Measurements from ENCODE around the gene NTM. TPM values are rescaled to one million over a fixed set of nuclear protein-coding genes. Genes with fewer than 3 reads are reported as not detected.

Gene NTM
- total RNA-seq, 1 experiment from 2014 or later, result not detected

DNA sequence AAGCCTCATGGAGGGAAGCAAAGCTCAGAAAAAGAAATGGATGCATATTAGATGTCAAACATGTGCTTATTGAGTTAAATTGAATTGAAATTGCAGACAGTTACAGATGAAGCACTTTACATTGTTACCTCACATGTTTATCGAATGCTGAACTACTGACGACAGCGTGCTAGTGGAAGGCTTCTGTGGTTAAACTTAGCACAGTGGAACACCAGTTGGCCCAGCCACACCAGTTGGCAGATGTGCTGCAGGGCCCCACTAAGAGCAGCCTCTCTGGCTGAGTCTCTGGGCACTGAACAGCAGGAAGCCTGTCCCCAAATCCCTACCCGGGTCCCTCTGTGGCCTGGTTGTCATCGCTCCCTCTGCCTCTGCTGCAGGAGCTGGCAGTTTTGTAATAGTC is 242.1 kb downstream of the NTM start:
- RAD21 ChIA-PET (ENCODE audit: low non-redundant PET in 1 of 2, low total read pairs in 2 of 2, uncharacterized antibody in 2 of 2, unreplicated experiment in 2 of 2), result no interaction called here
- TF ChIP-seq SRF (IDR thresholded peaks at IDR 0.05; ENCODE audit: low read depth) (no peak), EZH2phosphoT487 (IDR thresholded peaks at IDR 0.05; ENCODE audit: borderline replicate concordance) (no peak)
- Histone ChIP-seq H3K27ac (ENCODE audit: low read depth, low read length) (no peak overlapping the region), H4K20me1 (ENCODE audit: insufficient read depth) (no peaks in the 10 kb centered on the region), H3K4me1 (ENCODE audit: control insufficient read depth in 1 of 2, insufficient read depth in 2 of 2, low read length in 2 of 2) (no peaks in the 10 kb centered on the region), H3K4me2 (ENCODE audit: low read length) (no peak overlapping the region), H3K79me2 (ENCODE audit: insufficient read depth, low read length) (no peaks in the 10 kb centered on the region), H2AFZ (ENCODE audit: low read depth, low read length, poor library complexity, severe bottlenecking) (no peak overlapping the region), H3K9me2 (ENCODE audit: insufficient read depth) (no peaks in the 10 kb centered on the region), H3K9ac (ENCODE audit: low read length) (no peak overlapping the region), H3K27me3 (ENCODE audit: insufficient read depth, low read length) (no peaks in the 10 kb centered on the region), H3K9me3 (ENCODE audit: control insufficient read depth in 1 of 2, insufficient read depth in 1 of 2, low read depth in 1 of 2, low read length in 2 of 2) (no peaks in the 10 kb centered on the region; a peak in 2 of 4 replicates), H3K4me3 (replicated peaks in 1 of 2; ENCODE audit: low read depth in 1 of 2, low read length in 2 of 2) (no peak overlapping the region), H3K36me3 (ENCODE audit: control insufficient read depth in 1 of 2, insufficient read depth in 2 of 2, low read length in 2 of 2) (no peaks in the 10 kb centered on the region)
- no peak for DNase-seq (ENCODE audit: low read depth, low spot score)
- no peak for ATAC-seq
- intact Hi-C loops (cut with micrococcal nuclease), result no loop called here
- BruUV-seq (replicated peaks), result no TSS peak
- POLR2A ChIA-PET, result no interaction called here
- CTCF ChIA-PET, result no interaction called here

DNA sequence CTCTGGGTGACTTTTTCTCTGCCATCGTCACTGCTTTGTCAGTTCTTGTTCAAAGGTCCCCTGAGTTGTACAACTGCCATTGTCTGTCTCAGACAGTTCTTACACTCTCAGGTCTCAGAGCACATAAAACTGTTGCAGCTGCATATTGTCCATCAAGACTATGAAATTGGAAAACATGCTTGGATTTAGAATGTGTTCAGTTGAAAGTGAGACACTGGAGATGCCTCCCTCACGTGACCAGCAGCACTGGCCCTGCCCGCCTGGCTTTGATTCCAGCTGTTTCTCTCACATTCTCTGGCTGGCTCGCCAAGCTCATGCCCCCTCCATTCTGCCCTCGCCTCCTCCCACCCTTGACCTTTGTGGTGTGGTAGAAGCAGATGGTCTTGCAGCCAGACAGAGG is 244.2 kb downstream of the NTM start:
- Histone ChIP-seq H3K4me1 (ENCODE audit: control insufficient read depth in 1 of 2, insufficient read depth in 2 of 2, low read length in 2 of 2) (no peaks in the 10 kb centered on the region), H3K9ac (ENCODE audit: low read length) (no peak overlapping the region), H3K4me3 (replicated peaks in 1 of 2; ENCODE audit: low read depth in 1 of 2, low read length in 2 of 2) (no peak overlapping the region), H4K20me1 (ENCODE audit: insufficient read depth) (no peaks in the 10 kb centered on the region), H3K27ac (ENCODE audit: low read depth, low read length) (no peak overlapping the region), H3K9me2 (ENCODE audit: insufficient read depth) (no peaks in the 10 kb centered on the region), H2AFZ (ENCODE audit: low read depth, low read length, poor library complexity, severe bottlenecking) (no peak overlapping the region), H3K27me3 (ENCODE audit: insufficient read depth, low read length) (no peaks in the 10 kb centered on the region), H3K79me2 (ENCODE audit: insufficient read depth, low read length) (no peaks in the 10 kb centered on the region), H3K36me3 (ENCODE audit: control insufficient read depth in 1 of 2, insufficient read depth in 2 of 2, low read length in 2 of 2) (no peaks in the 10 kb centered on the region), H3K9me3 (ENCODE audit: control insufficient read depth in 1 of 2, insufficient read depth in 1 of 2, low read depth in 1 of 2, low read length in 2 of 2) (no peaks in the 10 kb centered on the region; a peak in 2 of 4 replicates), H3K4me2 (ENCODE audit: low read length) (no peak overlapping the region)
- intact Hi-C loops (cut with micrococcal nuclease), result no loop called here
- no peak for ATAC-seq
- no peak for DNase-seq (ENCODE audit: low read depth, low spot score)
- BruUV-seq (replicated peaks), result no TSS peak
- no peak for TF ChIP-seq CEBPB (IDR thresholded peaks at IDR 0.05; ENCODE audit: low read depth)
- ChIA-PET RAD21 (ENCODE audit: low non-redundant PET in 1 of 2, low total read pairs in 2 of 2, uncharacterized antibody in 2 of 2, unreplicated experiment in 2 of 2) (no interaction called here), CTCF (no interaction called here), POLR2A (no interaction called here)

DNA sequence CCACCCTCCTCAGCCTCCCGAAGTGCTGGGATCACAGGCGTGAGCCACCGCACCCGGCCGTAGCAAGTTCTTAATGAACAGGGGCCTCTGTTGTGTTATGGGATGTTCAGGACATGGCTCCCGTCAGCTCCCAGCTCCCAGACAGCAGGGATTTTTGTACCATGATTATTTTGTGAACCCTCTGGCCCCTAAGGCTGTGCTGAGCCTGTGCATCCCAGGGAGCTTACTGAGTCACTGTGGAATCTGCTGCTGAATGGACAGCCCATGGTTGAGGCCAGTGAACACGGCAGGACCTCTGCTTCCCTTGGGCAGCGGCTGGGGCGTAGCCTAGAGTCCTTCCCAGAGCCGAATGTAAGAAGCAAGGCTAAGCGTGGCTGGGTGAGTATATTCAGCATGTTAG is 245.2 kb downstream of the NTM start:
- ChIA-PET CTCF (no interaction called here), RAD21 (ENCODE audit: low non-redundant PET in 1 of 2, low total read pairs in 2 of 2, uncharacterized antibody in 2 of 2, unreplicated experiment in 2 of 2) (no interaction called here), POLR2A (no interaction called here)
- no peak overlapping the region for H3K4me3 ChIP-seq (replicated peaks in 1 of 2; ENCODE audit: low read depth in 1 of 2, low read length in 2 of 2)
- no TSS peak for BruUV-seq (replicated peaks)
- no peaks in the 10 kb centered on the region for H3K9me2 ChIP-seq (ENCODE audit: insufficient read depth)
- DNase-seq (ENCODE audit: low read depth, low spot score) (no peak), ATAC-seq (no peak)
- H3K9ac ChIP-seq (ENCODE audit: low read length), result no peak overlapping the region
- no peaks in the 10 kb centered on the region for H4K20me1 ChIP-seq (ENCODE audit: insufficient read depth)
- intact Hi-C loops (cut with micrococcal nuclease), result no loop called here
- TF ChIP-seq, protein P1, sequence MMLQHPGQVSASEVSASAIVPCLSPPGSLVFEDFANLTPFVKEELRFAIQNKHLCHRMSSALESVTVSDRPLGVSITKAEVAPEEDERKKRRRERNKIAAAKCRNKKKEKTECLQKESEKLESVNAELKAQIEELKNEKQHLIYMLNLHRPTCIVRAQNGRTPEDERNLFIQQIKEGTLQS (IDR thresholded peaks at IDR 0.05), result no peak
- TF ChIP-seq RAD21 (IDR thresholded peaks at IDR 0.05; ENCODE audit: low read depth), result no peak
- TF ChIP-seq SRF (IDR thresholded peaks at IDR 0.05; ENCODE audit: low read depth), result no peak
- TF ChIP-seq EZH2phosphoT487 (IDR thresholded peaks at IDR 0.05; ENCODE audit: borderline replicate concordance), result no peak
- TF ChIP-seq, protein P2, sequence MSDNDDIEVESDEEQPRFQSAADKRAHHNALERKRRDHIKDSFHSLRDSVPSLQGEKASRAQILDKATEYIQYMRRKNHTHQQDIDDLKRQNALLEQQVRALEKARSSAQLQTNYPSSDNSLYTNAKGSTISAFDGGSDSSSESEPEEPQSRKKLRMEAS (IDR thresholded peaks at IDR 0.05), result no peak
- no peak for TF ChIP-seq REST (IDR thresholded peaks at IDR 0.05; ENCODE audit: low read depth)
- no peak for TF ChIP-seq CEBPB (IDR thresholded peaks at IDR 0.05; ENCODE audit: low read depth)
- no peaks in the 10 kb centered on the region for H3K36me3 ChIP-seq (ENCODE audit: control insufficient read depth in 1 of 2, insufficient read depth in 2 of 2, low read length in 2 of 2)
- H3K27me3 ChIP-seq (ENCODE audit: insufficient read depth, low read length), result no peaks in the 10 kb centered on the region
- no peaks in the 10 kb centered on the region; a peak in 2 of 4 replicates for H3K9me3 ChIP-seq (ENCODE audit: control insufficient read depth in 1 of 2, insufficient read depth in 1 of 2, low read depth in 1 of 2, low read length in 2 of 2)
- H3K27ac ChIP-seq (ENCODE audit: low read depth, low read length), result no peak overlapping the region
- no peaks in the 10 kb centered on the region for H3K79me2 ChIP-seq (ENCODE audit: insufficient read depth, low read length)
- H3K4me1 ChIP-seq (ENCODE audit: control insufficient read depth in 1 of 2, insufficient read depth in 2 of 2, low read length in 2 of 2), result no peaks in the 10 kb centered on the region
- H3K4me2 ChIP-seq (ENCODE audit: low read length), result no peak overlapping the region
- no peak overlapping the region for H2AFZ ChIP-seq (ENCODE audit: low read depth, low read length, poor library complexity, severe bottlenecking)

All from HCT116 (cell line).